Activated CD4-positive, alpha-beta T cell treated with anti-CD3 and anti-CD28 coated beads, Interleukin-2, amount 10 ng/mL, durations not matched to agents 7 days and 5 days (primary cell): ENCODE results near the gene NEK10. TPM values are rescaled to one million over a fixed set of nuclear protein-coding genes. Genes with fewer than 3 reads are reported as not detected.

Experiments used
- CTCF ChIA-PET: fragments of 350-600 bp; sonication (Branson Sonifier 250); formaldehyde crosslinking; loops from one replicate; lab custom pipeline; 2021; ENCODE audit warnings: antibody characterized with exemption; lab: Charles Lee
- POLR2A ChIA-PET: fragments of 350-600 bp; sonication (Branson Sonifier 250); formaldehyde crosslinking; loops from one replicate; lab custom pipeline; 2021; ENCODE audit warnings: antibody characterized with exemption; lab: Charles Lee
- DNase-seq: peaks from one replicate; pipeline ENCODE4 v3.0.0-alpha.2; 2020
- H3K27ac Mint-ChIP-seq: one replicate; pipeline ENCODE4 v1.8.0; 2021; ENCODE audit warnings: mild to moderate bottlenecking, moderate library complexity, mixed read lengths
- H3K27me3 Mint-ChIP-seq: one replicate; pipeline ENCODE4 v1.8.0; 2021; ENCODE audit warnings: mixed read lengths
- H3K36me3 Mint-ChIP-seq: one replicate; pipeline ENCODE4 v1.8.0; 2021; ENCODE audit warnings: low read depth, mixed read lengths
- H3K4me1 Mint-ChIP-seq: one replicate; pipeline ENCODE4 v1.8.0; 2021; ENCODE audit warnings: mixed read lengths
- H3K4me3 Mint-ChIP-seq: one replicate; pipeline ENCODE4 v1.8.0; 2021; ENCODE audit warnings: mild to moderate bottlenecking, moderate library complexity, mixed read lengths
- H3K9me3 Mint-ChIP-seq: one replicate; pipeline ENCODE4 v1.8.0; 2021; ENCODE audit warnings: mixed read lengths
- total RNA-seq, 2 experiments: library from RNA; stranded (reverse); gene quantifications; one replicate each; pipeline ENCODE4 v1.2.3, GENCODE V29; 2021

Gene NEK10
- total RNA-seq, 2 experiments from 2014 or later, result 0.56 to 0.79 TPM

DNA sequence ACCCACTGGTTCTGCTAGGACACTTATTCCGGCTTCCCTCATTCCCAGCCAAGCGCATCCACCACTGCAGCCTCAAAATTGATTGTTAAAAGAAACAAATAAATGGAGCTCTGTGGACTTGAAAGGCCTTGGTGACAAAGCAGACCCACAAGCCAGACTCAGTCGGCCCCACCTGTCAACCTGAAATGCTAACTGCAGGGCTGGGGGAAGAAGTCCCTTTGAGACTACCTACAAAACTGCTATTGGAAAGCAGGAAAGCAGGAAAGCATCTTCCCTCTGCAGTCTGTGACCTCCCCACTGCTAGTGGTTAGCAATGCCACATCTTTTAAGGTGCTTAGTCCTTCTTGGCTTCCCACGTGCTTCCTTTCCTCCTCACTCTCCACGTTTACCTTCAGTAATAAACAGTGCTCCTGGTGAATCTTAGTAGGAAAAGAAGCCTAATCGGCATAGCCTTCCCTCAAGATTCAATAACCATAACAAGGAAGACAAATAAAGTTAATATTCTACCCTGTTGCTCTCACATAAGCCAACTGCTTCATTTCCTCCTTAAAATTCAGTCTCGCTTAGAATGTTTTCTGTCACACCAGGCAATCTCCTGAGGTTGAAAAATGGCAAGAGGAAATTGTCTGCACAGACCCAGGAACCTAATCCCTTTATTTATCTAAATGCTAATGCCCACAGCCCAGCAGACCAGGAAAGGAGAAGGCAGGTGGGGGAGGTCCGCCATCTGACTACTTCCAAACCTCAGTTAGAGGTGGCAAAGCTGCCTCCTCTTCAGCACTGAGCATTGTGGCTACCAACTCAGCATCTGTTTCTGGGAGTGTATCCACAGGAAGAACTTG lies 296.2 kb downstream of the NEK10 start:
- H3K27me3 Mint-ChIP-seq, result no peaks in the 10 kb centered on the region
- CTCF ChIA-PET, result no interaction called here
- H3K4me3 Mint-ChIP-seq, result no peak overlapping the region
- no peaks in the 10 kb centered on the region for H3K9me3 Mint-ChIP-seq
- no peak overlapping the region for H3K27ac Mint-ChIP-seq
- POLR2A ChIA-PET, result no interaction called here
- H3K4me1 Mint-ChIP-seq, result no peaks in the 10 kb centered on the region
- H3K36me3 Mint-ChIP-seq, result no peaks in the 10 kb centered on the region
- no peak for DNase-seq

- Mint-ChIP-seq H3K4me1 (no peaks in the 10 kb centered on the region), H3K4me3 (no peak overlapping the region), H3K9me3 (no peaks in the 10 kb centered on the region), H3K27me3 (no peaks in the 10 kb centered on the region), H3K27ac (no peak overlapping the region), H3K36me3 (no peaks in the 10 kb centered on the region)
- DNase-seq, result no peak
- ChIA-PET POLR2A (no interaction called here), CTCF (no interaction called here)
Measured at GRCh38 chr3:27060336-27060735, 308.8 kb downstream of the NEK10 start.

Other genes with a start within 250 kb of the NEK10 start
- gene SLC4A7, start 115.0 kb upstream of the NEK10 start, total RNA-seq, result 10 to 100 TPM; 37.6 to 46.1 TPM